Spleen (tissue), 11 donors: ENCODE results near the gene UNC13B. TPM values are rescaled to one million over a fixed set of nuclear protein-coding genes. Genes with fewer than 3 reads are reported as not detected.

ENCODE experiments used
- DNase-seq: peaks from one replicate; pipeline ENCODE4 v3.0.0-alpha.2; 2020
- H3K27ac ChIP-seq, 8 donors: fragments of 200-600 bp; sonication (generic) in 7 of 8; 1 replicate in 4 of 8; 2 replicates in 4 of 8; pipeline versions ENCODE4 v1.5.0 to v1.8.0; 2016 to 2021; ENCODE audit warnings: inconsistent platforms in 4 of 8, mild to moderate bottlenecking in 4 of 8, moderate library complexity in 1 of 8
- H3K27me3 ChIP-seq, 7 donors: fragments of 200-600 bp; sonication (generic) in 6 of 7; replicated peaks in 1 of 7; 1 replicate in 4 of 7; 2 replicates in 3 of 7; pipeline versions ENCODE4 v1.5.0 to v1.8.0; 2016 to 2021; ENCODE audit warnings: inconsistent platforms in 3 of 7, mild to moderate bottlenecking in 1 of 7
- H3K36me3 ChIP-seq, 6 donors: fragments of 200-600 bp; sonication (generic) in 5 of 6; 1 replicate in 4 of 6; 2 replicates in 2 of 6; pipeline versions ENCODE4 v1.5.0 to v1.8.0; 2016 to 2021; ENCODE audit warnings: inconsistent platforms in 2 of 6
- H3K4me1 ChIP-seq, 6 donors: fragments of 200-600 bp; sonication (generic) in 5 of 6; 1 replicate in 3 of 6; 2 replicates in 3 of 6; pipeline versions ENCODE4 v1.5.0 to v1.8.0; 2016 to 2021; ENCODE audit warnings: inconsistent platforms in 3 of 6
- H3K4me3 ChIP-seq, 8 donors: fragments of 200-600 bp; sonication (generic) in 7 of 8; 1 replicate in 4 of 8; 2 replicates in 4 of 8; pipeline versions ENCODE4 v1.5.0 to v1.8.0; 2016 to 2021; ENCODE audit warnings: inconsistent platforms in 4 of 8, mild to moderate bottlenecking in 4 of 8, moderate library complexity in 2 of 8
- H3K9me3 ChIP-seq, 8 donors: fragments of 200-600 bp; sonication (generic) in 7 of 8; 1 replicate in 4 of 8; 2 replicates in 4 of 8; pipeline versions ENCODE4 v1.5.0 to v1.8.0; 2016 to 2021; ENCODE audit warnings: inconsistent platforms in 4 of 8
- CTCF ChIP-seq, 11 experiments: fragments of 200-600 bp in 7 of 11; fragments of 450-650 bp in 4 of 11; sonication (generic) in 4 of 11; IDR thresholded peaks in 8 of 11; conservative IDR thresholded peaks in 3 of 11; 1 replicate in 7 of 11; 2 replicates in 4 of 11; pipeline versions ENCODE4 v1.4.0 to v1.8.0; 2016 to 2021; ENCODE audit warnings: antibody characterized with exemption in 11 of 11, inconsistent platforms in 4 of 11, mild to moderate bottlenecking in 1 of 11
- POLR2A ChIP-seq, 3 donors: fragments of 450-650 bp; IDR thresholded peaks; one replicate each; pipeline ENCODE4 v1.5.1; 2017; ENCODE audit warnings: antibody characterized with exemption in 3 of 3, mild to moderate bottlenecking in 1 of 3
- POLR2AphosphoS5 ChIP-seq, 3 donors: sonication (generic); formaldehyde crosslinking; IDR thresholded peaks; one replicate each; pipeline ENCODE4 v1.5.1; 2017; ENCODE audit warnings: antibody characterized with exemption in 3 of 3
- WGBS, 5 donors: extraction: QIAGEN DNeasy Blood & Tissue Kit in 3 of 5; methylation state at CpG; one replicate each; pipeline versions ENCODE4 v1.1.5 to v1.1.7; 2013 to 2018; 5-methylcytosine and 5-hydroxymethylcytosine counted together
- intact Hi-C: fragments of 100-400 bp; cut with DNase I; formaldehyde crosslinking; loops from one replicate; pipeline ENCODE4 v1.15.0; 2023; ENCODE audit warnings: low total_unique reads
- polyA plus RNA-seq, 3 donors: library from polyadenylated mRNA; stranded (reverse); fragments of 200-250 nt; gene quantifications; one replicate each; pipeline ENCODE4 v1.2.1, GENCODE V29; 2013
- total RNA-seq, 7 donors: library from RNA; depleted of rRNA in 3 of 7; stranded (reverse); fragments of >200 nt in 3 of 7; fragmentation: NEBNext Ultra II Directional in 4 of 7; extraction: Animal tissue kit (Norgen Biotek cat#: 25700) in 4 of 7; gene quantifications; one replicate each; pipeline versions ENCODE4 v1.1.0 to v1.2.1, GENCODE V29; 2016 to 2021
- donor health status: healthy with polysubstance abuse.
- donor health status: DM: no; HTN: no; CAD: no; lungs with moderate emphysema.
- donor health status: DM: no; HTN: no; CAD: no.
- donor health status: Bipolar disorder and iron deficiency.
- donor health status: healthy.
- donor health status: DM: no; HTN: no; CAD: no.
- donor health status: DM: yes; HTN: yes; CAD: no.

The UNC13B gene
- total and polyA plus RNA-seq, 10 donors: 2.4 to 18.7 (median 12.1) TPM

DNA sequence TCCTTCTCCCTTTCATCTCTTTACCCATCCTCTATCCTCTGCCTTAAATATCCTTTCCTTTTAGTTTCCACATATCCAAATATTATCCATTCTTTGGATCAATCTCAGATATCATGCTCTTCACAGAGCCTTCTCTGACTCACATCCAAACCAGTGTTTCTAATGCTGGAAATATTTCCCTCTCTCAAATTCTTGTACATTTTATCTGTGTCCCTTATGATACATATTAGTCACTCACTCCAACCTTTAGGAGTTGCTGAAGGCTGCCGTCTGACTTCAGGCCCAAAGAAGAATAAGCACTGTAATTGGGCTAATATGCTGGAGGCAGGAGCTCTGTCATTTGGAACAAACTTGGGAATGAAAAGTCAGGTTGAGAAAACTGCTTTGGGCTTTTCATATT, 171.7 kb downstream of the UNC13B start:
- TF ChIP-seq POLR2A (IDR thresholded peaks at IDR 0.05) (no peak), POLR2AphosphoS5 (IDR thresholded peaks at IDR 0.05) (no peak), CTCF (IDR thresholded peaks at IDR 0.05 in 8 of 11, conservative IDR thresholded peaks at IDR 0.05 in 3 of 11) (no peak)
- no peak overlapping the region for H3K27ac ChIP-seq
- H3K36me3 ChIP-seq: no peaks in the 10 kb centered on the region
- no peak for DNase-seq
- intact Hi-C loops: no loop called here
- no peak overlapping the region for H3K4me3 ChIP-seq
- H3K9me3 ChIP-seq: no peaks in the 10 kb centered on the region
- no peaks in the 10 kb centered on the region for H3K27me3 ChIP-seq
- 93 to 100% (median 97%) methylated on average over 1 of the region's 1 CpG for WGBS, 5 donors
- H3K4me1 ChIP-seq: no peaks in the 10 kb centered on the region

DNA sequence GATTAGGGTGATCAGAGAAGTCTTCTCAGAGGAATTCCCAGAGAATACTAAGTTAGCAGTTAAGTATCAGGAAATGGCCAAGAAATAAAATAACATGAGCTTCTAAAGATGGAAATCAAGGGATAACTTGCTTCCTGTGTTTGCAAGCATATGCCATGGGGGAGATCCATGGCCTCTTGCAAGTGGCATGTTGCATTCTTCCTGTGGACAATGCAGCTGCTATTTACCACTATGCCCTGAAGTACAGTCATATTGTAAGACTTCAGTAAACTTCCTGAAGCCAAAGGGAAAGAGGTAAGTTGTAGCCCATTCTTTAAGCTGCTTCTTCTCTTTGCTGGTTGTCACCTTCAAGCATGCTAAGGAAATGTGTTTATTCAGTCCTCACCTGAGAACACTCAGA, 173.4 kb downstream of the UNC13B start:
- Histone ChIP-seq H3K4me3 (no peak overlapping the region), H3K27me3 (no peaks in the 10 kb centered on the region), H3K4me1 (no peaks in the 10 kb centered on the region), H3K27ac (no peak overlapping the region), H3K36me3 (no peaks in the 10 kb centered on the region), H3K9me3 (no peaks in the 10 kb centered on the region)
- intact Hi-C loops: no loop called here
- TF ChIP-seq POLR2AphosphoS5 (IDR thresholded peaks at IDR 0.05): no peak
- no peak for TF ChIP-seq POLR2A (IDR thresholded peaks at IDR 0.05)
- TF ChIP-seq CTCF (IDR thresholded peaks at IDR 0.05 in 8 of 11, conservative IDR thresholded peaks at IDR 0.05 in 3 of 11): no peak
- no peak for DNase-seq

DNA sequence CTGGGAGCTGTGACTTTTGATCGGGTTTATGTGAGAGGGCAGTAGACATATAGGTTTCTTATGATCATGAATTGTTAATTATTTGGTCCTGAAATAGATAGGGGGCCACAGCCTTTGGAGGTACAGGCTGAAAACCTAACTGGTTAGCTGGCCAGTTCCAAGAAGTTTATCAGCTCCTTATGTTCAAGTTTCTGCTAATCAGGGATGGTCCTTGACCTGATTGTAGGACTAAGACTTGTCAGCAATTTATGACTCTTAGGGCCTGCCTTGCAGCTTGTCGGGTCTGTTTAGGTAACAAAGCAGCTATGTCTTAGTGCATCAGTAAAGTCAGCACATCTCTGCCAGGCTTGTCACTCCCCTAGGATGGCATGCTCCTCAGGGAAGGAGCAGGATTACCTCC, 176.3 kb downstream of the UNC13B start:
- intact Hi-C loops: no loop called here
- DNase-seq: no peak
- TF ChIP-seq CTCF (IDR thresholded peaks at IDR 0.05 in 8 of 11, conservative IDR thresholded peaks at IDR 0.05 in 3 of 11): no peak
- TF ChIP-seq POLR2AphosphoS5 (IDR thresholded peaks at IDR 0.05): no peak
- TF ChIP-seq POLR2A (IDR thresholded peaks at IDR 0.05): no peak
- Histone ChIP-seq H3K9me3 (no peaks in the 10 kb centered on the region), H3K4me1 (peaks cover 0 to 15% (median 7%) of the 10 kb centered on the region in 6 donors), H3K27ac (no peak overlapping the region), H3K4me3 (no peak overlapping the region), H3K36me3 (no peaks in the 10 kb centered on the region), H3K27me3 (no peaks in the 10 kb centered on the region)
- 91 to 98% (median 94%) methylated on average over 2 of the region's 2 CpGs for WGBS, 5 donors

GRCh38 chr9:35338561-35339274, 176.9 kb downstream of the UNC13B start:
- no peak overlapping the region for H3K27ac ChIP-seq
- no peak for DNase-seq
- no peaks in the 10 kb centered on the region for H3K36me3 ChIP-seq
- WGBS, 5 donors: 90 to 96% (median 94%) methylated on average over 6 of the region's 6 CpGs
- no peaks in the 10 kb centered on the region for H3K9me3 ChIP-seq
- peaks cover 0 to 15% (median 7%) of the 10 kb centered on the region in 6 donors for H3K4me1 ChIP-seq
- intact Hi-C loops: no loop called here
- TF ChIP-seq POLR2A (IDR thresholded peaks at IDR 0.05): no peak
- no peak for TF ChIP-seq CTCF (IDR thresholded peaks at IDR 0.05 in 8 of 11, conservative IDR thresholded peaks at IDR 0.05 in 3 of 11)
- no peak for TF ChIP-seq POLR2AphosphoS5 (IDR thresholded peaks at IDR 0.05)
- H3K27me3 ChIP-seq: no peaks in the 10 kb centered on the region
- H3K4me3 ChIP-seq: no peak overlapping the region
